22Rv1 (cell line): ENCODE measurements around the gene PGLYRP2.

Experiments used
- H3K27ac ChIP-seq: fragments of 450-650 bp; 2 replicates; pipeline ENCODE4 v1.5.1; 2017
- ZFX ChIP-seq: fragments of 450-650 bp; IDR thresholded peaks from 2 replicates; pipeline ENCODE4 v1.6.1; 2017; ENCODE audit warnings: antibody characterized with exemption, borderline replicate concordance
- TF ChIP-seq, protein P1 (sequence below): fragments of 450-650 bp; IDR thresholded peaks from 2 replicates; pipeline ENCODE4 v1.5.1; 2017; ENCODE audit warnings: mild to moderate bottlenecking

The PGLYRP2 gene

DNA sequence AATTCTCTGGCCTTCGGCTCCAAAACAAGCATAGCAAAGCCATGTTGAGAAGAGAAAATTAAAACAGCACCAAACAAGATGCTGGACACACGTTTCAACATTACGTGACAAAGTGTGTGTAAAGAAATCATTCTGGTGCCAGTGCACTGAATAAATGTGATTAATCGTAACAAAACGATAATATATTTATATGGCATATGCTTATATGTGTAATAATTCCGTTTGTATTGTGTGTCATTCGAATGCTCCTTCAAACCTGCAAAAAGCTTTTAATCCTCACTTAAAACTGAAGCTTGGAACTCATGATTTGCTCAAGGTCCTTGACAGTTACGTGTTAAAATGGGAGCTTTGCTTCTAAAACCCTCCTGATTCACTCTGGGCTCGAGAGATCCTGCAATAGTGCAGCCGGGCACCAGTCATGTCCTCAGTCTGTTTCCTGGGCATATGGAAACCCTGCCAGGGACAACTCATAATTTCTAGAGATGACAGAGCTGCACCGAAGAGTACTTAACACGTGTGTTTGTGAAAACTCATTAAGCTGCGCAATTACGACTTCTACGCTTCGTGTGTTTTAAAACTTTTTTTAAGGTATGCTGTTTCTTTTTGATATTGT, 59.8 kb downstream of the PGLYRP2 start:
- no peak for TF ChIP-seq ZFX
- TF ChIP-seq, protein P1, sequence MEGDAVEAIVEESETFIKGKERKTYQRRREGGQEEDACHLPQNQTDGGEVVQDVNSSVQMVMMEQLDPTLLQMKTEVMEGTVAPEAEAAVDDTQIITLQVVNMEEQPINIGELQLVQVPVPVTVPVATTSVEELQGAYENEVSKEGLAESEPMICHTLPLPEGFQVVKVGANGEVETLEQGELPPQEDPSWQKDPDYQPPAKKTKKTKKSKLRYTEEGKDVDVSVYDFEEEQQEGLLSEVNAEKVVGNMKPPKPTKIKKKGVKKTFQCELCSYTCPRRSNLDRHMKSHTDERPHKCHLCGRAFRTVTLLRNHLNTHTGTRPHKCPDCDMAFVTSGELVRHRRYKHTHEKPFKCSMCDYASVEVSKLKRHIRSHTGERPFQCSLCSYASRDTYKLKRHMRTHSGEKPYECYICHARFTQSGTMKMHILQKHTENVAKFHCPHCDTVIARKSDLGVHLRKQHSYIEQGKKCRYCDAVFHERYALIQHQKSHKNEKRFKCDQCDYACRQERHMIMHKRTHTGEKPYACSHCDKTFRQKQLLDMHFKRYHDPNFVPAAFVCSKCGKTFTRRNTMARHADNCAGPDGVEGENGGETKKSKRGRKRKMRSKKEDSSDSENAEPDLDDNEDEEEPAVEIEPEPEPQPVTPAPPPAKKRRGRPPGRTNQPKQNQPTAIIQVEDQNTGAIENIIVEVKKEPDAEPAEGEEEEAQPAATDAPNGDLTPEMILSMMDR: peak; percentile 39
- peak overlapping the region; percentile 74 for H3K27ac ChIP-seq
